LNCAP (cell line): ENCODE results near the gene DHRS9.

Source experiments
- TF ChIP-seq, protein P1 (sequence below): fragments of 450-650 bp; IDR thresholded peaks from 2 replicates; pipeline ENCODE4 v1.5.1; 2017; ENCODE audit warnings: mild to moderate bottlenecking

The DHRS9 gene

GRCh38 chr2:169106563-169107545 lies 37.5 kb downstream of the DHRS9 start:
- TF ChIP-seq, protein P1, sequence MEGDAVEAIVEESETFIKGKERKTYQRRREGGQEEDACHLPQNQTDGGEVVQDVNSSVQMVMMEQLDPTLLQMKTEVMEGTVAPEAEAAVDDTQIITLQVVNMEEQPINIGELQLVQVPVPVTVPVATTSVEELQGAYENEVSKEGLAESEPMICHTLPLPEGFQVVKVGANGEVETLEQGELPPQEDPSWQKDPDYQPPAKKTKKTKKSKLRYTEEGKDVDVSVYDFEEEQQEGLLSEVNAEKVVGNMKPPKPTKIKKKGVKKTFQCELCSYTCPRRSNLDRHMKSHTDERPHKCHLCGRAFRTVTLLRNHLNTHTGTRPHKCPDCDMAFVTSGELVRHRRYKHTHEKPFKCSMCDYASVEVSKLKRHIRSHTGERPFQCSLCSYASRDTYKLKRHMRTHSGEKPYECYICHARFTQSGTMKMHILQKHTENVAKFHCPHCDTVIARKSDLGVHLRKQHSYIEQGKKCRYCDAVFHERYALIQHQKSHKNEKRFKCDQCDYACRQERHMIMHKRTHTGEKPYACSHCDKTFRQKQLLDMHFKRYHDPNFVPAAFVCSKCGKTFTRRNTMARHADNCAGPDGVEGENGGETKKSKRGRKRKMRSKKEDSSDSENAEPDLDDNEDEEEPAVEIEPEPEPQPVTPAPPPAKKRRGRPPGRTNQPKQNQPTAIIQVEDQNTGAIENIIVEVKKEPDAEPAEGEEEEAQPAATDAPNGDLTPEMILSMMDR, result no peak

- TF ChIP-seq, protein P1, result no peak
Observed at GRCh38 chr2:169107645-169108044, 38.3 kb downstream of the DHRS9 start.

GRCh38 chr2:169108099-169108884 lies 38.9 kb downstream of the DHRS9 start:
- TF ChIP-seq, protein P1, result no peak

DNA sequence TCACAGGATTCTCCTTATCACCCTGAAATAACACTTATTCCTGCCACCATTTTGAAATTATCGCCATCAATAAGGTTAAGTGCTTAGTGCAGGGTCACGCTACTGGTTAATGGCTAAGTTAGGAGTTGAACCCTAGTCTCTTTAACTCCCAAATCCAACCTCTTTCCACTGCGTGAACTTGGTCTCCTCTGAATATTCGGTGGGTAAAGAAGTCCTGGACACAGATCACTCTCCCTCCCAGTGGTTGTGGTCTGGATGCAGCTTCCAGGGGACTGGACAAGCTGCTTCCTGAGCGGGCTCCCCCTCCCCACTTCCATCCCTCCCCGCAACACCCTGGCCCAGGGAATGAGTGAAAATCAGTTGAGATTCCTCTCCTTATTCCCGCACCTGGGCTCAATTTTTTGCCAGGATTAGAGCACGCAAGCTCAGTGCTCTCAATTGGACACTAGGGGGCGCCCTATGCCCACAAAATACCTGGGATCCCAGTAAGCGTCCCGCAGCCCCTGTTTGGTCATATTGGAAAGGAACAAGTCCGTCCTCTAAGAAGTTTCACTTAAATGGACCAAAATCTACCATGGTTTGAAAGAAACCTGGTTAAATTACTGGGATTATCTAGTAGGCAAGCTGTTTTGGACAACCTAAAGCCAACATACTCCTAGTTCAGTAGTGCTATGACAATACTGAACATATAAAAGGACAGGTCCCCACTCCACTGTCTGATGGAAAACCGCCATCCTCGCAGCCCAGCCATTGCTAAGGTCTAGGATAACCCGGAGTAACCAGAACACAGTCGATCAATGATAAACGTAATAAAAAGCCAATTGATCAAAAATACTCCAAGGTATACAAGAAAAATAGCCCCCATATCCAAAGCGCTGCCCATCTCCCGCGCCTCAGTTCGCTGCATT lies 40.4 kb downstream of the DHRS9 start:
- TF ChIP-seq, protein P1, result peak; percentile 76

DNA sequence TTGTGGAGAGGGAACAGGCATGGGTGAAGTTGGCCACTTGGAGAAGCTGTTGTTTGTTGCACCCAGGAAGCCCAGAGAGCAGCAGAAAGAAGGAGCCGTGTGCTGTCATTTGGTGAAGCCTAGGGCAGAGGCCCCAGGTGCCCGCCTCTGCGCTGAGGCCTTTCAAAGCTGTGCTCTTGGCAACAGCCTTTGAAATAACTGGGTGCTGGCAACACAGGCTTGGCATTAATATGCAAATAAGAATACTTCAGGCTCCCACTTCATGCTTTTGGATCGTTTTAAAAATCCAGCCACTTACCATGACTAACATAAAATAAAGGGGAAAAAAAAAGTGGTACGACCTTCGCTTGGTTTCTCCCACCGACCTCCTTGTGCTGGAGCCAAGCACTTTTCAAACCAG lies 41.1 kb downstream of the DHRS9 start:
- TF ChIP-seq, protein P1, result no peak

DNA sequence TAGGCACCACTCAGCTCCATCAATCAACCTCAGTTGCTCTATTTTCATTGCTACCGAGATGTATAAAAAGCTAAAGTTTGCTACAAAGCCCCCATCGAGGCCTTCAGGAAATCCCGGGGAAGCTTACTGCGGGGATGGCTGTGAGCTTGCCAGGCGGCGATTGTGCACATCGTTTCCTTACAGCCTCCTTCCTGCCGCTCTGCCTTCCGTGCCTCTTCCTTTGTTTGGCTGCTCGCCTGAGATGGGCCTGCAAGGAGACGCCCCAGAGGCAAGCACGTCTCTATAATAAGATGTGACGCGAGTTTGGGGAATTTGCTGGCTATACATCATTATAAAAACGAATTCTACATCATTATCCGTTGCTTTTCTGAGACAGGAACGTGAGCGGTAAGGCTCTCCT lies 41.6 kb downstream of the DHRS9 start:
- TF ChIP-seq, protein P1, result no peak

DNA sequence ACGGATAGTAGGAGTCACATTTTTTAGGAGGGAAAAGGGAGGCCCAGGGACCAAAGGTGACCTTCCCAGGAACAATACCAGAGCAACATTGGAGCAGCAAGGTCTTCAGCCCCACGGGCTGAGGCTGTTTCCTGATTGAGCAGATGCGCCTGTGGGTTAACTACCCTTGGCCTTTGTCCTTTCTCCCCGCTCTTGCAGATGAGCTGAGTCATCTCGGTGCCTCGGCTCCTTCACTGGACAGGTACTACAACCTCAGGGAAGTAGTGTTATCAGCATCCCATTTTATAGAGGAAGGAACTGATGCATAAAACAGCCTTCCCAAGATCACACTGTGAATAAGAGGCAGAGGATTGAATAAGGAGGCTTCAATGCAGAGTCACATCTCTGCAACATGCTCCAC lies 43.5 kb downstream of the DHRS9 start:
- TF ChIP-seq, protein P1, result no peak
